HepG2 (cell line): ENCODE measurements around the gene SETD3. TPM values are rescaled to one million over a fixed set of nuclear protein-coding genes. Genes with fewer than 3 reads are reported as not detected.

Experiments used
- AFF4 ChIP-seq: sonication (generic); formaldehyde crosslinking; IDR thresholded peaks from 2 replicates; pipeline ENCODE4 v1.4.0; 2020; ENCODE audit warnings: missing genetic modification reagents
- CSRNP2 ChIP-seq: sonication (generic); formaldehyde crosslinking; conservative IDR thresholded peaks from 2 replicates; pipeline ENCODE4 v1.8.0; 2022; ENCODE audit warnings: low read depth, missing genetic modification reagents
- GABPB1 ChIP-seq: IDR thresholded peaks from 2 replicates; pipeline ENCODE4 v1.6.1; 2016; ENCODE audit warnings: mild to moderate bottlenecking, missing genetic modification reagents, moderate library complexity, missing compliant biosample characterization
- HBP1 ChIP-seq: IDR thresholded peaks from 2 replicates; pipeline ENCODE4 v1.6.1; 2016; ENCODE audit warnings: low read depth, control low read depth
- IKZF1 ChIP-seq: fragments of 450-650 bp; IDR thresholded peaks from 2 replicates; pipeline ENCODE4 v1.7.1; 2016
- MAFK ChIP-seq, 2 experiments: IDR thresholded peaks in 1 of 2; conservative IDR thresholded peaks in 1 of 2; 2 replicates each; pipeline ENCODE4 v1.6.1; 2011; ENCODE audit warnings: improper control_type of control experiment in 2 of 2, low read length in 2 of 2
- PBX2 ChIP-seq: IDR thresholded peaks from 2 replicates; pipeline ENCODE4 v1.6.1; 2016; ENCODE audit warnings: control low read depth
- SRSF1 ChIP-seq: fragments of 200-400 bp; formaldehyde crosslinking; optimal IDR thresholded peaks from 2 replicates; pipeline ENCODE3; 2017; ENCODE audit warnings: mild to moderate bottlenecking, low read depth, low read length, moderate library complexity
- ZNF552 ChIP-seq: sonication (generic); formaldehyde crosslinking; IDR thresholded peaks from 2 replicates; pipeline ENCODE4 v1.9.0; 2022; ENCODE audit warnings: missing genetic modification reagents, mild to moderate bottlenecking, borderline replicate concordance
- polyA plus RNA-seq, 8 experiments: library from polyadenylated mRNA; depleted of rRNA in 3 of 8; stranded (reverse) in 7 of 8; unstranded in 1 of 8; fragments of >200 nt; fragmentation: Illumina TruSeq in 4 of 8; extraction: Trizol in 4 of 8; gene quantifications; 2 replicates each; pipeline versions ENCODE4 v1.2.1 to v1.2.3, GENCODE V29; 2011 to 2016; ENCODE audit warnings: low read depth in 4 of 8, missing spikeins in 1 of 8, mixed read lengths in 1 of 8; ENCODE audit not compliant: insufficient read depth in 1 of 8
- total RNA-seq, 5 experiments: library from RNA; depleted of rRNA; stranded (reverse); fragments of >200 nt; fragmentation: Illumina TruSeq; extraction: Trizol; gene quantifications; 2 replicates each; pipeline ENCODE4 v1.2.3, GENCODE V29; 2016; ENCODE audit warnings: low read depth in 1 of 5

The SETD3 gene
- total and polyA plus RNA-seq, 2 of the 13 experiments (the other 11 are each of a cell fraction or from before 2014, with no cell fraction given): 30.3 to 67.1 TPM

GRCh38 chr14:99463974-99464373 is 16.7 kb downstream of the SETD3 start (continued):
- TF ChIP-seq CSRNP2 (CRISPR knock-in tag): no peak
- TF ChIP-seq MAFK (conservative IDR thresholded peaks at IDR 0.05 in 1 of 2, IDR thresholded peaks at IDR 0.05 in 1 of 2; ENCODE audit: low read length in 2 of 2): no peak
- no peak for TF ChIP-seq SRSF1
- TF ChIP-seq IKZF1: no peak
- TF ChIP-seq PBX2 (CRISPR knock-in tag): no peak
- TF ChIP-seq HBP1: no peak
- no peak for TF ChIP-seq GABPB1
- TF ChIP-seq ZNF552 (CRISPR knock-in tag): no peak
- no peak for TF ChIP-seq AFF4 (CRISPR knock-in tag)
